ENCODE data around the gene DGKE.

DGKE gene

GRCh38 chr17:56890906-56891674 is 57.1 kb downstream of the DGKE start:
- no peak for DNase-seq (ENCODE audit: low read depth)

GRCh38 chr17:56891751-56892150 is 57.8 kb downstream of the DGKE start:
- peak; percentile 19 for DNase-seq (ENCODE audit: low read depth)

- DNase-seq (ENCODE audit: low read depth) = no peak
These were observed 58.4 kb downstream of the DGKE start for GRCh38 chr17:56892333-56892732.

GRCh38 chr17:56893503-56893902 is 59.6 kb downstream of the DGKE start:
- no peak for DNase-seq (ENCODE audit: low read depth)

GRCh38 chr17:56894859-56895455 is 61.0 kb downstream of the DGKE start:
- DNase-seq (ENCODE audit: low read depth) = no peak

- DNase-seq (ENCODE audit: low read depth) = no peak
These were observed 62.4 kb downstream of the DGKE start for GRCh38 chr17:56896217-56896967.

- no peak for DNase-seq (ENCODE audit: low read depth)
These were observed 63.0 kb downstream of the DGKE start for GRCh38 chr17:56896968-56897359.

- no peak for DNase-seq (ENCODE audit: low read depth)
These were observed 63.9 kb downstream of the DGKE start for GRCh38 chr17:56897646-56898424.

- no peak for DNase-seq (ENCODE audit: low read depth)
These were observed 64.9 kb downstream of the DGKE start for GRCh38 chr17:56898874-56899273.

- DNase-seq (ENCODE audit: low read depth) = no peak
These were observed 65.5 kb downstream of the DGKE start for GRCh38 chr17:56899403-56899802.

GRCh38 chr17:56902348-56902747 is 68.4 kb downstream of the DGKE start:
- no peak for DNase-seq (ENCODE audit: low read depth)

- no peak for DNase-seq (ENCODE audit: low read depth)
These were observed 69.6 kb downstream of the DGKE start for GRCh38 chr17:56903560-56903959.

GRCh38 chr17:56908001-56908542 is 74.1 kb downstream of the DGKE start:
- no peak for DNase-seq (ENCODE audit: low read depth)

GRCh38 chr17:56909742-56910508 is 76.0 kb downstream of the DGKE start:
- DNase-seq (ENCODE audit: low read depth) = no peak

- no peak for DNase-seq (ENCODE audit: low read depth)
These were observed 76.7 kb downstream of the DGKE start for GRCh38 chr17:56910509-56911235.

- no peak for DNase-seq (ENCODE audit: low read depth)
These were observed 78.4 kb downstream of the DGKE start for GRCh38 chr17:56912105-56912999.

GRCh38 chr17:56913000-56913311 is 79.0 kb downstream of the DGKE start:
- DNase-seq (ENCODE audit: low read depth) = no peak

GRCh38 chr17:56913353-56913866 is 79.5 kb downstream of the DGKE start:
- DNase-seq (ENCODE audit: low read depth) = peak; percentile 3

- peak; percentile 87 for DNase-seq (ENCODE audit: low read depth)
These were observed 80.1 kb downstream of the DGKE start, which contains the start of gene TRIM25 for GRCh38 chr17:56913867-56914580. Gene TRIM25 (minus strand): TSS chr17:56914049. CDS start chr17:56913988, 61 bp downstream.

Measured in T follicular helper cell (primary cell).